ENCODE measurements around the gene ECM1.

DNA sequence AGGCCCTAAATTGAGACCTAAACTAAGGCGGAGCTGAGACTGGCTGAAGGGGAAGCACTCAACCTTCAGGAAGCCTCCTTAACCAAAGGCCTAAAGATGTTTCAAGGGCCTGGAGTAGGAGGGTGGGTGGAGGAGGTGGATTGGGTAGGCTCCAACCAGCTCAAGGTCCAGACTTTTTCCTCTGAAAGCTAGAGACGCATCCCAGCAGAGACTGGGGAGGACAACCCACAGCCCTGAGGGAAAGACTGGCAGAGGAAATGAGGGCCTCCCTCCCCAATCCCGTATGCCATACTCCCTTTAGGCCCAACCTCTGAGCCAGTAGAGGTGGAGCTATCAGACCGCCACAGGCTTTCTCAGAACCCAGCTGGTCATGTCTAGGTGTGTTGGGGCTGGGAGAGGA, 1.1 kb downstream of the ECM1 start:
- TF ChIP-seq, protein P1, sequence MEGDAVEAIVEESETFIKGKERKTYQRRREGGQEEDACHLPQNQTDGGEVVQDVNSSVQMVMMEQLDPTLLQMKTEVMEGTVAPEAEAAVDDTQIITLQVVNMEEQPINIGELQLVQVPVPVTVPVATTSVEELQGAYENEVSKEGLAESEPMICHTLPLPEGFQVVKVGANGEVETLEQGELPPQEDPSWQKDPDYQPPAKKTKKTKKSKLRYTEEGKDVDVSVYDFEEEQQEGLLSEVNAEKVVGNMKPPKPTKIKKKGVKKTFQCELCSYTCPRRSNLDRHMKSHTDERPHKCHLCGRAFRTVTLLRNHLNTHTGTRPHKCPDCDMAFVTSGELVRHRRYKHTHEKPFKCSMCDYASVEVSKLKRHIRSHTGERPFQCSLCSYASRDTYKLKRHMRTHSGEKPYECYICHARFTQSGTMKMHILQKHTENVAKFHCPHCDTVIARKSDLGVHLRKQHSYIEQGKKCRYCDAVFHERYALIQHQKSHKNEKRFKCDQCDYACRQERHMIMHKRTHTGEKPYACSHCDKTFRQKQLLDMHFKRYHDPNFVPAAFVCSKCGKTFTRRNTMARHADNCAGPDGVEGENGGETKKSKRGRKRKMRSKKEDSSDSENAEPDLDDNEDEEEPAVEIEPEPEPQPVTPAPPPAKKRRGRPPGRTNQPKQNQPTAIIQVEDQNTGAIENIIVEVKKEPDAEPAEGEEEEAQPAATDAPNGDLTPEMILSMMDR (IDR thresholded peaks at IDR 0.05; ENCODE audit: extremely low read depth in 1 of 2, insufficient read depth in 1 of 2, low read depth in 1 of 2, low read length in 2 of 2), result no peak
- TF ChIP-seq POLR2AphosphoS5 (IDR thresholded peaks at IDR 0.05; ENCODE audit: insufficient read depth, low read depth, low read length), result no peak
- TF ChIP-seq, protein P2, sequence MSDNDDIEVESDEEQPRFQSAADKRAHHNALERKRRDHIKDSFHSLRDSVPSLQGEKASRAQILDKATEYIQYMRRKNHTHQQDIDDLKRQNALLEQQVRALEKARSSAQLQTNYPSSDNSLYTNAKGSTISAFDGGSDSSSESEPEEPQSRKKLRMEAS (IDR thresholded peaks at IDR 0.05; ENCODE audit: insufficient read depth, insufficient read length), result no peak
